Transverse colon (tissue), 4 donors: ENCODE data around the gene RPIA.

Experiments used
- CTCF ChIP-seq, 5 experiments: fragments of 200-600 bp in 3 of 5; fragments of 450-650 bp in 2 of 5; sonication (generic) in 3 of 5; IDR thresholded peaks; 1 replicate in 2 of 5; 2 replicates in 3 of 5; pipeline ENCODE4 v1.5.1; 2016 to 2017; ENCODE audit warnings: antibody characterized with exemption in 5 of 5, inconsistent platforms in 3 of 5, mild to moderate bottlenecking in 2 of 5, moderate library complexity in 1 of 5
- EP300 ChIP-seq: sonication (generic); formaldehyde crosslinking; IDR thresholded peaks from one replicate; pipeline ENCODE4 v1.6.1; 2017; ENCODE audit warnings: antibody characterized with exemption, low read depth
- POLR2A ChIP-seq: fragments of 450-650 bp; IDR thresholded peaks from one replicate; pipeline ENCODE4 v1.6.1; 2016; ENCODE audit warnings: antibody characterized with exemption, mild to moderate bottlenecking, moderate library complexity
- POLR2AphosphoS5 ChIP-seq, 3 donors: sonication (generic); formaldehyde crosslinking; IDR thresholded peaks; one replicate each; pipeline ENCODE4 v1.6.1; 2016; ENCODE audit warnings: antibody characterized with exemption in 3 of 3

GRCh38 chr2:88736437-88736836 is 45.0 kb downstream of the RPIA start:
- TF ChIP-seq POLR2A, result no peak
- TF ChIP-seq CTCF (IDR thresholded peaks at IDR 0.05), result no peak
- TF ChIP-seq POLR2AphosphoS5 (IDR thresholded peaks at IDR 0.05), result no peak
- no peak for TF ChIP-seq EP300
